Testis (tissue), 3 donors: Measurements from ENCODE around the gene CADPS2. TPM values are rescaled to one million over a fixed set of nuclear protein-coding genes. Genes with fewer than 3 reads are reported as not detected.

Source experiments
- DNase-seq: peaks from one replicate; pipeline ENCODE4 v3.0.0-alpha.2; 2019
- H3K27ac ChIP-seq, 2 donors: fragments of 200-600 bp; sonication (generic); one replicate each; pipeline ENCODE4 v1.5.1; 2019
- H3K27me3 ChIP-seq: fragments of 200-600 bp; sonication (generic); one replicate; pipeline ENCODE4 v1.5.1; 2019
- H3K36me3 ChIP-seq: fragments of 200-600 bp; sonication (generic); one replicate; pipeline ENCODE4 v1.5.1; 2017; ENCODE audit warnings: low read depth; ENCODE audit errors: missing control alignments
- H3K4me1 ChIP-seq: fragments of 200-600 bp; sonication (generic); one replicate; pipeline ENCODE4 v1.5.1; 2019
- H3K4me3 ChIP-seq, 2 donors: fragments of 200-600 bp; sonication (generic); one replicate each; pipeline ENCODE4 v1.5.1; 2017 to 2019
- H3K9me3 ChIP-seq: fragments of 200-600 bp; sonication (generic); one replicate; pipeline ENCODE4 v1.5.1; 2017
- POLR2A ChIP-seq: fragments of 450-650 bp; IDR thresholded peaks from one replicate; pipeline ENCODE4 v1.6.1; 2017; ENCODE audit warnings: antibody characterized with exemption, mild to moderate bottlenecking, moderate library complexity
- WGBS, 2 donors: methylation state at CpG; one replicate each; pipeline ENCODE4 v1.1.5; 2018; 5-methylcytosine and 5-hydroxymethylcytosine counted together
- intact Hi-C: fragments of 100-400 bp; cut with DNase I; formaldehyde crosslinking; loops from one replicate; pipeline ENCODE4 v1.15.1; 2023; ENCODE audit warnings: low total_unique reads
- polyA plus RNA-seq: library from polyadenylated mRNA; stranded (reverse); fragments of 350-450 nt; fragmentation: Illumina TruSeq; extraction: RNeasy Lipid Tissue Mini Kit (QIAGEN cat#74804); gene quantifications from one replicate; pipeline ENCODE4 v1.2.3, GENCODE V29; 2014; ENCODE audit warnings: low read depth, low replicate concordance; ENCODE audit not compliant: insufficient read depth
- total RNA-seq, 2 donors: library from RNA; depleted of rRNA; stranded (reverse); fragments of >200 nt; gene quantifications; one replicate each; pipeline ENCODE4 v1.2.3, GENCODE V29; 2016
- TF ChIP-seq, protein P1 (sequence below), 3 experiments: fragments of 450-650 bp in 2 of 3; fragments of 200-600 bp in 1 of 3; sonication (generic) in 1 of 3; IDR thresholded peaks; one replicate each; pipeline ENCODE4 v1.5.1; 2016 to 2019; ENCODE audit warnings: antibody characterized with exemption in 3 of 3, mild to moderate bottlenecking in 2 of 3, moderate library complexity in 1 of 3

The CADPS2 gene
- total and polyA plus RNA-seq, 3 donors from 2014 or later = 6.0 to 9.9 (median 9.3) TPM

DNA sequence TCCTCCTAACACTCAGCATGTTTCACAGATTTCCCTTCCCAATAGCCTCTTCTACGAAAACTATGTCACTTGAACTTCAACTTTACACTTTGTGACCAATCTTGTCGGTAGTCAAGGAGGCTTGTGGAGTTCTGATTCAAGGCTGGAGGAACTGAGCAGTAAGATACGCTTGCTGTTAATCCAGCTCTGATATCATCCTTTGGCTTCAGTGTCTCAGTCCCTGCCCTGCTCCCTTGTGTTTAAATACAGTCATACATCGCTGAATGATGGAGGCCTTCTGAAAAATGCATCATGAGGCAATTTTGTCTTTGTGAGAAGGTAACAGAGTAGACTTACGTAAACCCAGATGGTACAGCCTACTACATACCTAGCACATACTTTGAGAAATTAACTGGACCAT is 360.9 kb downstream of the CADPS2 start:
- Histone ChIP-seq H3K27me3 (no peaks in the 10 kb centered on the region), H3K36me3 (no peaks in the 10 kb centered on the region), H3K27ac (no peak overlapping the region), H3K4me3 (no peak overlapping the region), H3K9me3 (no peaks in the 10 kb centered on the region), H3K4me1 (no peaks in the 10 kb centered on the region)
- WGBS, 2 donors = 91 to 95% methylated on average over 5 of the region's 5 CpGs
- intact Hi-C loops = loop anchor here (10.0 kb wide), 1 partner anchor 301 kb away; no protein-coding TSS in a partner anchor
- DNase-seq = no peak
- no peak for TF ChIP-seq POLR2A
- TF ChIP-seq, protein P1, sequence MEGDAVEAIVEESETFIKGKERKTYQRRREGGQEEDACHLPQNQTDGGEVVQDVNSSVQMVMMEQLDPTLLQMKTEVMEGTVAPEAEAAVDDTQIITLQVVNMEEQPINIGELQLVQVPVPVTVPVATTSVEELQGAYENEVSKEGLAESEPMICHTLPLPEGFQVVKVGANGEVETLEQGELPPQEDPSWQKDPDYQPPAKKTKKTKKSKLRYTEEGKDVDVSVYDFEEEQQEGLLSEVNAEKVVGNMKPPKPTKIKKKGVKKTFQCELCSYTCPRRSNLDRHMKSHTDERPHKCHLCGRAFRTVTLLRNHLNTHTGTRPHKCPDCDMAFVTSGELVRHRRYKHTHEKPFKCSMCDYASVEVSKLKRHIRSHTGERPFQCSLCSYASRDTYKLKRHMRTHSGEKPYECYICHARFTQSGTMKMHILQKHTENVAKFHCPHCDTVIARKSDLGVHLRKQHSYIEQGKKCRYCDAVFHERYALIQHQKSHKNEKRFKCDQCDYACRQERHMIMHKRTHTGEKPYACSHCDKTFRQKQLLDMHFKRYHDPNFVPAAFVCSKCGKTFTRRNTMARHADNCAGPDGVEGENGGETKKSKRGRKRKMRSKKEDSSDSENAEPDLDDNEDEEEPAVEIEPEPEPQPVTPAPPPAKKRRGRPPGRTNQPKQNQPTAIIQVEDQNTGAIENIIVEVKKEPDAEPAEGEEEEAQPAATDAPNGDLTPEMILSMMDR (IDR thresholded peaks at IDR 0.05) = no peak

DNA sequence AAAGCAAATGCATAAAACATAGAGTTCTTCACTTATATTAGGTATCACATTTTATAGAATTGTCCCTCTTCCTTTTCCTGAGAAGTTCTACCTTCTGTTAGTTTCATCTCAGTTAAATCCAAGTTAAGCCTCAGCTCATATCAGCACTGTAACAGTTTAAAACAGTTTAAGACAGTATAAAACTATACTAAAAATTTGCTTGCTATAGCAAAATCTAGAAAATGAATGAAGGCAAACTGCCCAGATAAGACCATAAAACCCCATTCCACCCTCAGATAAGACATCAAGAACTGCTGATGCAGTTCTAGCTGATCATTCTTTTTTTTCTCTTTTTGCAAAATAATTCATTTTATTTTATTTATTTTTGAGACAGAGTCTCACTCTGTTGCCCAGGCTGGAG is 364.5 kb downstream of the CADPS2 start:
- no peak overlapping the region for H3K4me3 ChIP-seq
- intact Hi-C loops = loop anchor here (10.0 kb wide), 1 partner anchor 297 kb away; no protein-coding TSS in a partner anchor
- no peak for TF ChIP-seq POLR2A
- TF ChIP-seq, protein P1 (IDR thresholded peaks at IDR 0.05) = no peak

DNA sequence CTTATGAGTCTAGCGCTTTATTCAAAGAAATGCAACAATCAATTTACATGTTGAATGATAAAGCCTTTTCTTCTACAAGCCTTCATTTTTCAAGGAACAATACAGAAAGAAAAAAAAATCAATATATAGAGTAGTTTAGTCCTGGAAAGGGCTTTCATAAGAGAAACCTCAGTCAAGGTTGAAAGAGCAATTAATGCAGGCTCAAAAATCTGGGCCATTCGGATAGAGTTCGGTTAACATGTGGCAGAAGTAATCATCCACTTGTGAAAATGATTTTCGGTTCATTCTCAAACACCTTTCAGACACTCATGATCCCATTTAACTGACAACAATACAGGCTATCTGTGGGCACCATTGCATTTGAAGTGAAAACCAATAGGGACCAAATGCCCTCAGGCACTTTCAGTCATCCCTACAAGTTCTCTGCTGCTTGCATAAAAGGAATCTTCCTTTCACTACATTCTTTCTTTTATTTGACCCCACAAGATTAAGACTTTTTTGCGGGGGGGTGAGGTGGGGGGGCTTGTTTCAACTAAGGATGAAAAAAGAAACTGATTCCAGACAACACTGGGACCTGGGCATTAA is 365.2 kb downstream of the CADPS2 start:
- Histone ChIP-seq H3K4me3 (no peak overlapping the region), H3K36me3 (no peaks in the 10 kb centered on the region), H3K4me1 (no peaks in the 10 kb centered on the region), H3K9me3 (no peaks in the 10 kb centered on the region), H3K27me3 (no peaks in the 10 kb centered on the region), H3K27ac (no peak overlapping the region)
- DNase-seq = no peak
- no peak for TF ChIP-seq POLR2A
- TF ChIP-seq, protein P1 (IDR thresholded peaks at IDR 0.05) = no peak
- intact Hi-C loops = loop anchor here (10.0 kb wide), 1 partner anchor 296 kb away; no protein-coding TSS in a partner anchor
- WGBS, 2 donors = 74 to 80% methylated on average over 5 of the region's 5 CpGs

More for the DNA sequence above, 364.5 kb downstream of the CADPS2 start:
- no peak for DNase-seq
- Histone ChIP-seq H3K36me3 (no peaks in the 10 kb centered on the region), H3K27me3 (no peaks in the 10 kb centered on the region), H3K9me3 (no peaks in the 10 kb centered on the region), H3K4me1 (no peaks in the 10 kb centered on the region), H3K27ac (no peak overlapping the region)

DNA sequence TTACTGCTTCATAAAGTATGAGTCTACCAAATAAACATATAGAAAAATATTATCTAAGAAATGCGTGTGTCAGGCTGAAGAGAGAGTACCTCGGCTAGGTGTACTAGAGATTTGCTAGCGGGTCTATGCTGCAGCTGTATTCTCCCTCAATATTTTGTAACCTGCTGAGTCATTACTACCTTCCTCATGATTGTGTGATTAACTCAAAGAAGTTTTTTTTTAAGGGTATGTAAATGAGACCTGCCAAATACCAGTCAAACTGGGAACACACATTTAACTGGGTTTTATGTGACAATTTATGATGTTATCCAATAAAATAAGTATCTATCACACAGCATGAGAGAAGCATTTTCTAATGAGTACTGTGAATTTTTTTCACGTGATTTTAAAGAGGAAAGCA is 367.8 kb downstream of the CADPS2 start:
- intact Hi-C loops = no loop called here
- no peak for TF ChIP-seq POLR2A
- TF ChIP-seq, protein P1 (IDR thresholded peaks at IDR 0.05) = no peak
- H3K36me3 ChIP-seq = no peaks in the 10 kb centered on the region
- H3K4me1 ChIP-seq = no peaks in the 10 kb centered on the region
- no peaks in the 10 kb centered on the region for H3K27me3 ChIP-seq
- no peaks in the 10 kb centered on the region for H3K9me3 ChIP-seq
- DNase-seq = no peak
- no peak overlapping the region for H3K27ac ChIP-seq
- no peak overlapping the region for H3K4me3 ChIP-seq
- WGBS, 2 donors = 91 to 93% methylated on average over 4 of the region's 4 CpGs

DNA sequence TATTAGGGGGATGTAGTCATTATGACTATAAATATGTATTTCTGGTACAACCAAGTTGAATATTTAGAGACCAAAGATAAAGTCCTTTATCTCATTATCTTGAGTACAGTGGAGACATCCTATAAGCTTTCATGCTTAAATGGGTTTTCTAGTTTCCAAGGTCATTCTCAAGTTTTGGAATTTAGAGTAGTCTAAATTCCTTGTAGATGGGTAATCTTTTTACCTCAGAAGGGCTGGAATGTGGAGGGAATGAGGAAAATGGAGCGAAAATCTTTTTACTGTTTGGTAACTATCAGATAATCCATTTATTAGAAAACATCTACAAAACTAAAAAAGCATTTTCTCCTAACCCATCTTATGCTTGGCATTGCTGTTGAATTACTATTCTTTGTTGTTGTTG is 368.7 kb downstream of the CADPS2 start:
- WGBS, 2 donors = 37 to 97% methylated on average over 1 of the region's 1 CpG

More for the DNA sequence above, 368.7 kb downstream of the CADPS2 start:
- Histone ChIP-seq H3K4me3 (no peak overlapping the region), H3K9me3 (no peaks in the 10 kb centered on the region), H3K27ac (no peak overlapping the region), H3K36me3 (no peaks in the 10 kb centered on the region), H3K27me3 (no peaks in the 10 kb centered on the region), H3K4me1 (no peaks in the 10 kb centered on the region)
- intact Hi-C loops = no loop called here
- no peak for TF ChIP-seq POLR2A
- TF ChIP-seq, protein P1 (IDR thresholded peaks at IDR 0.05) = no peak
- DNase-seq = no peak
